GM10847 (cell line): Measurements from ENCODE around the gene GDPD4.

Source experiments
- POLR2A ChIP-seq: IDR thresholded peaks from 2 replicates; pipeline ENCODE4 v1.6.1; 2011; ENCODE audit not compliant: insufficient read length; ENCODE audit errors: extremely low read depth

Gene GDPD4

GRCh38 chr11:77204754-77205466, 96.6 kb downstream of the GDPD4 start:
- TF ChIP-seq POLR2A, result no peak

- no peak for TF ChIP-seq POLR2A
Measured at GRCh38 chr11:77203901-77204753, 97.4 kb downstream of the GDPD4 start.

DNA sequence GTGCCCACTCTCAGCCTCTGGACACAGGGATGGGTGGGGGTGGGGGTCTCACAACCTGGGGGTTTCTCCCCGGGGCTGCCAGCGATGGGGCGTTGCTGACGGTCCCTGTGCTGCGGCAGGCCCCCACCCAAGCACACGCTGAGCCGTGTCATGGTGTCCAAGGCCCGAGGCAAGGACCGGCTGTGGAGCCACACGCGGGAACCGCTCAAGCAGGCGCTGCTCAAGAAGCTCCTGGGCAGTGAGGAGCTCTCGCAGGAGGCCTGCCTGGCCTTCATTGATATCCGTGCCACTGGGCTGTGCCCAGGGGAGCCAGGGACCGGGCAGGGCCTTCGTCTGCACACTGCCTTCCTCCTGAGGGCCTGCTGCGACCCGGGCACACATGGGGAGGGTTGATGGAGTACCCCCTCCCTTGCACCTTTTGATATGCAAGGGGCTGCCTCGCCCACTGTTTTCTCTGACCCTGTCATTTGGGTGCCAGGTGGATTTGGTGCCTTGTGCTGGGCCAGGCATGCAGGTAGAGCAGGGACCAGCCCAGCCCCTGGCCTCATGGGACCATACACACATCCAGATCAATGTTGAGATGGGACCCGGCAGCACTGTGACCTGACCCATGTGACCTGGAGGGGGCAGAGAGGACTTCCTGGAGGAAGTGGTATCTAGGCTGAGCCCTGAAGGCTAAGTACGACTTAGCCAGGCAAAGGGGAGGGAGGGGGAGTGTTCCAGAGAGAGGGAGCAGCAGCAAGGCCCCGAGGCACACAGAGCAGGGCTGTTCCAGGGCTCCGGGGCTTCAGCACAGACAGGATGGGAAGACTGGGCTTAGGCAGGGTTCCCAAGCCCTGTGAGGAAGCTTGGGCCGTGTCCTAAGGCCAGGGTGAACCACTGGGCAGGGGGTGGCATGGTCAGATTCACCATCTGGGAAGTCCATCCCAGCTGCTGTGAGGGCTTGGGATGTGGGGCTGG, 98.3 kb downstream of the GDPD4 start:
- TF ChIP-seq POLR2A, result no peak

- TF ChIP-seq POLR2A, result no peak
Measured at GRCh38 chr11:77201991-77202841, 99.3 kb downstream of the GDPD4 start.

DNA sequence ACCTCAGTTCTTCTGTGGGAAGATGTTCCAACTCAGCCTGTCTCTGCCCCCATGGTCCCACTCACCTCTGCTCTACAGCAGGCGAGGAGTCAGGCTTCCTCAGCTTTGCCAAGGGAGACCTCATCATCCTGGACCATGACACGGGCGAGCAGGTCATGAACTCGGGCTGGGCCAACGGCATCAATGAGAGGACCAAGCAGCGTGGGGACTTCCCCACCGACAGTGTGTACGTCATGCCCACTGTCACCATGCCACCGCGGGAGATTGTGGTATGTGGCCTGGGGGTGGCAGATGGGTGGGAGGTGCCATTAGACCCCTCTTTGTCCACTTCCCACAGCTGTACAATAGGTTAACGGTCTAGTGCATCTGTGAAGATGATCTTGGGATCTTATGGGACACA, 100.1 kb downstream of the GDPD4 start:
- TF ChIP-seq POLR2A, result no peak

DNA sequence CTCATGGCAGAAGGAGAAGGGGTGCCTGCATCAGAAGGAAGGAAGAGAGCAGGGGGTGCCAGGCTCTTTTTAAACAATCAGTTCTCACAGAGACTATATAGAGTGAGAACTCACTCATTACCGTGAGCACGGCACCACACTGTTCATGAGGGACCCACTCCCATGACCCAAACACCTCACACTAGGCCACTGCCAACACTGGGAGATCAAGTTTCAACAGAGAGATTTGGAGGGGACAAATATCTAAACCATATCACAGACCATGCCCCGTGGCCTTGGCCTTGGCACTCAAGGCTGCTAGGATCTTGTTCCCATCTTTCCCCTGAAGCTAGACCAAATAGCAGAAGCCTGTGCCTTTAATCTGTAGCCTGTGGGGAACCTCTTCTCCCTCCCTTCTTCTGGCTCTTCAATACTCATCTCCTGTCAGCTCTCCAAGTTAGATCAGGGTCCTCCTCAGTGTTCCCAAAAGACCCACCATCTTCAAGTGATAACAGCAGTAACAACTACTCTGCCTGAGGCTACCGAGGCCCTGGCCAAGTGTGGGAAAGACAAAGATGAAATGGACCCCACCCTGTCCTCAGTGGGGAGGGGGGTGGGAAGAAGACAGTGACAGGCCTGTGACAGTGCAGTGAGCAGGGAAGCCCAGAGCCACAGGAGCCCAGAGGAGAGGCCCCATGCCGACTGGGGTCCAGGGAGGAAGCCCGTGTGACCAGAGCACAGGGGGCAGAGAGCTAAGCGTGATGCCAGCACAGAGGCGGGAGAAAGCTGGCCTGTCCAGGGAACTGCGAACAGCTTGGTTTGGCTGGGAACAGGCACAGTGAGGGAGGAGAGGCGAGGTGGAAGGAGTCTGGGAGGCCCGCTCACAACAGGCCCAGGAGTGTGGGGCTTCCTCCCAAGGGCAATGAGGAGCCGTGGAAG, 100.9 kb downstream of the GDPD4 start:
- no peak for TF ChIP-seq POLR2A

- no peak for TF ChIP-seq POLR2A
Measured at GRCh38 chr11:77199137-77199745, 102.2 kb downstream of the GDPD4 start.

DNA sequence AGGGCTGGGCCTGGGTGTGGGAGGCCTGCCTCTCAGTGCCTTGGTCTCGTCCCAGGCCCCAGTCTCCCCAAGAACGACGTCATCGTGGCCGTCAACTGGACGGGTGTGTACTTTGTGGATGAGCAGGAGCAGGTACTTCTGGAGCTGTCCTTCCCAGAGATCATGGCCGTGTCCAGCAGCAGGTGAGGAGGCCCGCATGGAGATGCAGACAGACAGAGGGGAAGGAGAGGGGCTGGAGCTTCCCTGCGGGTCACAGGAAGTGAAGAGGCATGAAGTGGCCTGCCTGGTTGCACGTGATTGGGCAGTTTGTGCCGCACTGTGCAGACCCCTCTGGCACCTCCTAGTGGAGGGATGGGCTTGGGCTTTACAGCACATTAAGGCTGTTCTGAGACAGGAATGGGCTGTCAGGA, 103.0 kb downstream of the GDPD4 start:
- TF ChIP-seq POLR2A, result no peak

DNA sequence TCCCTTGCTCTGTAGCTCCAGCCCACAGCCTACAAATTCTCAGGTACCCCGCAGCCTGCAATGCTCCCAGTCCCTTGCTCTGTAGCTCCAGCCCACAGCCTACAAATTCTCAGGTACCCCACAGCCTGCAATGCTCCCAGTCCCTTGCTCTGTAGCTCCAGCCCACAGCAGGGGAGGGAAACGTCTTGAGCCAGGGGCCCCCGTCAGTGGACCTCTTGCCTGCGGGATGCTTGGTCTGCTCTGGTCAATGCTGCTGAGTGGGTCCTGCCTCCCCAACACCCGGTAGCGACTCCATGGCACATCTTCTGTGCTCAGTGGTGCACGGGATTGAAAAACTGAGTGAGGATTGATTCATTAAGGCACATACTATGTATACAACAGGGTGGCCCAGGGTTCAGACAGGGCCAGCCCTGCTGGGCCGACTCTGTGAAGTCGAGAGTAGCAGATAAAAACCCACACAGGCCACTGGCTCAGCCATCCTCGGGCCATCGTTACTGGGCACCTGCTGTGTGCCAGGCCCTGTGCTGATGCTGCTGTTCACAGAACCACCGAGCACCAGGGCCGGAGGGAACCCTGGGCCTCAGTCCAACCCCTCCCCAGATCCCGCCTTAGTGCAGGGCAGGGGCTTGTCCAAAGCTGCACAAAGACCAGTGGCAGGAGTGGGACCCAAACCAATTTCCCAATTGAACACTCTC, 103.7 kb downstream of the GDPD4 start:
- TF ChIP-seq POLR2A, result no peak

DNA sequence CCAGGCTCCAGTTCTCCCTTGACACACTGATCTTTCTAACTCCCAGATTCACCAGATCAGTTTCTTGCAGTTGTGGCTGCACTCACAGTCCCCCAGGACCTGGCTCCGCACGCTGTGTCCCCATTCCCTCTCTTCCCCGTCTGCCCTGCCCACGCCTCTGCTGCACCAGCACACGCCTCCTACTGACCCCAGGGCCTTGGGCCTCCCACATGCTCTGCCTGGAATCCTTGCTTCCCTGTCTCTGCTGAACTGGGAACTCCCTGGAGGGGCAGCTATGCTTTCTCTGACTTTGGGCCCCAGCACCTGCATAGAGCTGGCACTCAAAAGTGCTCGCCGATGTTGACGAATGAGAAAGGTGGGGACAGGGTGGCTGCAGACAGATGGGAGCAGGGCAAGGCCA, 104.5 kb downstream of the GDPD4 start:
- TF ChIP-seq POLR2A, result no peak

GRCh38 chr11:77195071-77195755, 106.3 kb downstream of the GDPD4 start:
- no peak for TF ChIP-seq POLR2A

- TF ChIP-seq POLR2A, result no peak
Measured at GRCh38 chr11:77193911-77194830, 107.3 kb downstream of the GDPD4 start.
